ENCODE measurements around the gene PGBD5.

Gene PGBD5

GRCh38 chr1:230307213-230307612 is 118.9 kb downstream of the PGBD5 start:
- DNase-seq (ENCODE audit: low read depth in 1 of 2, low spot score in 1 of 2): no peak

GRCh38 chr1:230306169-230306568 is 120.0 kb downstream of the PGBD5 start:
- no peak for DNase-seq (ENCODE audit: low read depth in 1 of 2, low spot score in 1 of 2)

GRCh38 chr1:230303822-230304221 is 122.3 kb downstream of the PGBD5 start:
- DNase-seq (ENCODE audit: low read depth in 1 of 2, low spot score in 1 of 2): no peak

GRCh38 chr1:230303069-230303468 is 123.1 kb downstream of the PGBD5 start:
- no peak for DNase-seq (ENCODE audit: low read depth in 1 of 2, low spot score in 1 of 2)

GRCh38 chr1:230301822-230302221 is 124.3 kb downstream of the PGBD5 start:
- no peak for DNase-seq (ENCODE audit: low read depth in 1 of 2, low spot score in 1 of 2)

GRCh38 chr1:230301322-230301721 is 124.8 kb downstream of the PGBD5 start:
- DNase-seq (ENCODE audit: low read depth in 1 of 2, low spot score in 1 of 2): no peak

- no peak for DNase-seq (ENCODE audit: low read depth in 1 of 2, low spot score in 1 of 2)
These were observed 125.5 kb downstream of the PGBD5 start for GRCh38 chr1:230300322-230301301.

- no peak for DNase-seq (ENCODE audit: low read depth in 1 of 2, low spot score in 1 of 2)
These were observed 126.7 kb downstream of the PGBD5 start for GRCh38 chr1:230299191-230300006.

- DNase-seq (ENCODE audit: low read depth in 1 of 2, low spot score in 1 of 2): no peak
These were observed 130.8 kb downstream of the PGBD5 start for GRCh38 chr1:230295367-230295766.

- DNase-seq (ENCODE audit: low read depth in 1 of 2, low spot score in 1 of 2): no peak
These were observed 132.8 kb downstream of the PGBD5 start for GRCh38 chr1:230293390-230293700.

- DNase-seq (ENCODE audit: low read depth in 1 of 2, low spot score in 1 of 2): no peak
These were observed 133.3 kb downstream of the PGBD5 start for GRCh38 chr1:230292689-230293389.

GRCh38 chr1:230291731-230292620 is 134.2 kb downstream of the PGBD5 start:
- no peak for DNase-seq (ENCODE audit: low read depth in 1 of 2, low spot score in 1 of 2)

GRCh38 chr1:230289350-230289644 is 136.8 kb downstream of the PGBD5 start:
- no peak for DNase-seq (ENCODE audit: low read depth in 1 of 2, low spot score in 1 of 2)

GRCh38 chr1:230288641-230289349 is 137.3 kb downstream of the PGBD5 start:
- no peak for DNase-seq (ENCODE audit: low read depth in 1 of 2, low spot score in 1 of 2)

- DNase-seq (ENCODE audit: low read depth in 1 of 2, low spot score in 1 of 2): no peak
These were observed 138.3 kb downstream of the PGBD5 start for GRCh38 chr1:230287674-230288315.

- DNase-seq (ENCODE audit: low read depth in 1 of 2, low spot score in 1 of 2): no peak
These were observed 139.3 kb downstream of the PGBD5 start for GRCh38 chr1:230286890-230287269.

GRCh38 chr1:230286166-230286889 is 139.8 kb downstream of the PGBD5 start:
- DNase-seq (ENCODE audit: low read depth in 1 of 2, low spot score in 1 of 2): no peak

GRCh38 chr1:230285351-230285750 is 140.8 kb downstream of the PGBD5 start:
- DNase-seq (ENCODE audit: low read depth in 1 of 2, low spot score in 1 of 2): no peak

GRCh38 chr1:230284891-230285290 is 141.2 kb downstream of the PGBD5 start:
- DNase-seq (ENCODE audit: low read depth in 1 of 2, low spot score in 1 of 2): no peak

All from activated T-helper 1 cell treated with anti-CD3 and anti-CD28 coated beads, Interleukin-2, amount 50 U/mL, for 16 hours (primary cell).